GM20000 (cell line): ENCODE data around the gene EEF1B2.

Source experiments
- DNase-seq: peaks from one replicate; pipeline ENCODE4 v3.0.0; 2012; ENCODE audit warnings: low spot score
- CTCF ChIP-seq: IDR thresholded peaks from 2 replicates; pipeline ENCODE4 v1.5.1; 2012; ENCODE audit warnings: mild to moderate bottlenecking, control low read depth; ENCODE audit errors: extremely low read depth, missing control alignments

Gene EEF1B2

GRCh38 chr2:206211657-206212255 is 52.1 kb downstream of the EEF1B2 start:
- TF ChIP-seq CTCF = no peak
- no peak for DNase-seq
